Measurements from ENCODE around the gene RAPGEF1. TPM values are rescaled to one million over a fixed set of nuclear protein-coding genes. Genes with fewer than 3 reads are reported as not detected.

RAPGEF1 gene
- total RNA-seq, 1 experiment from 2014 or later, result 61.5 TPM

GRCh38 chr9:131745610-131746009, 5.7 kb upstream of the RAPGEF1 start:
- POLR2A ChIA-PET (ENCODE audit: low non-redundant PET), result no interaction called here
- Histone ChIP-seq H3K4me1 (ENCODE audit: insufficient read depth, low read length, poor library complexity, severe bottlenecking) (no peaks in the 10 kb centered on the region), H3K36me3 (ENCODE audit: insufficient read depth, low read length, poor library complexity, severe bottlenecking) (no peaks in the 10 kb centered on the region), H3K4me3 (ENCODE audit: low read depth, low read length, poor library complexity, severe bottlenecking) (no peak overlapping the region), H3K27ac (ENCODE audit: low read depth, low read length, poor library complexity, severe bottlenecking) (no peak overlapping the region), H3K27me3 (replicated peaks; ENCODE audit: insufficient read depth, low read depth, low read length, poor library complexity) (no peaks in the 10 kb centered on the region), H3K9me3 (ENCODE audit: low read depth, low read length, poor library complexity, severe bottlenecking) (no peaks in the 10 kb centered on the region)
- no peak for DNase-seq (ENCODE audit: low spot score)
- intact Hi-C loops (cut with micrococcal nuclease; ENCODE audit: unreplicated experiment), result loop anchor here (2.0 to 10.0 kb wide), 3 partner anchors 155 to 393 kb away; partner anchors contain the start of gene POMT1
- CTCF ChIA-PET, result no interaction called here
- BruUV-seq (replicated peaks), result no TSS peak
- no peak for TF ChIP-seq EZH2 (IDR thresholded peaks at IDR 0.05; ENCODE audit: borderline replicate concordance, low read depth, low read length, poor library complexity, severe bottlenecking)
- TF ChIP-seq, protein P1, sequence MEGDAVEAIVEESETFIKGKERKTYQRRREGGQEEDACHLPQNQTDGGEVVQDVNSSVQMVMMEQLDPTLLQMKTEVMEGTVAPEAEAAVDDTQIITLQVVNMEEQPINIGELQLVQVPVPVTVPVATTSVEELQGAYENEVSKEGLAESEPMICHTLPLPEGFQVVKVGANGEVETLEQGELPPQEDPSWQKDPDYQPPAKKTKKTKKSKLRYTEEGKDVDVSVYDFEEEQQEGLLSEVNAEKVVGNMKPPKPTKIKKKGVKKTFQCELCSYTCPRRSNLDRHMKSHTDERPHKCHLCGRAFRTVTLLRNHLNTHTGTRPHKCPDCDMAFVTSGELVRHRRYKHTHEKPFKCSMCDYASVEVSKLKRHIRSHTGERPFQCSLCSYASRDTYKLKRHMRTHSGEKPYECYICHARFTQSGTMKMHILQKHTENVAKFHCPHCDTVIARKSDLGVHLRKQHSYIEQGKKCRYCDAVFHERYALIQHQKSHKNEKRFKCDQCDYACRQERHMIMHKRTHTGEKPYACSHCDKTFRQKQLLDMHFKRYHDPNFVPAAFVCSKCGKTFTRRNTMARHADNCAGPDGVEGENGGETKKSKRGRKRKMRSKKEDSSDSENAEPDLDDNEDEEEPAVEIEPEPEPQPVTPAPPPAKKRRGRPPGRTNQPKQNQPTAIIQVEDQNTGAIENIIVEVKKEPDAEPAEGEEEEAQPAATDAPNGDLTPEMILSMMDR (conservative IDR thresholded peaks at IDR 0.05; ENCODE audit: low read depth, low read length), result no peak

DNA sequence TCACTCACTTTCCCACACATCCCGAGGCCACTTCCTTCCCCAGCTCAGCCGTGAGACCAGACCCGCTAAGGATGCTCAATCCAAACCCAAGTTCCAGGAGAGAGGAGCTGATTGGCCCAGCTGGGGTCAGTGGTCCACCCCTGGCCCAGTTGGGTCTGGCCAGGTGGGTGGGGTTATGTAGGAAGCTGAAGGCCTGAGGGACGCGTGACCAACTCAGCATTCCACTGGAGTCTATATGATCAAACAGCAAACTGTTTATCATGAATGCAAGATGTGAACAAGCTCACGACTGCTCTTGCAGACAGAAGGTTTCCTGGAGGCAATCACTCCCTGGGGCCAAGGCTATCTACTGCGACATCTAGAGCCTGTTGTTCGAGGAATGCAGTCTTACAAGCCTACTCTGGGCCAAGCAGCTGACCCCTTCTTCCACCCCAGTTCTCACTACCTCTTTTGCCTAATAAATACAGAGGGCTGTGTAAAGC, 4.9 kb upstream of the RAPGEF1 start:
- no peaks in the 10 kb centered on the region for H3K9me3 ChIP-seq (ENCODE audit: low read depth, low read length, poor library complexity, severe bottlenecking)
- POLR2A ChIA-PET (ENCODE audit: low non-redundant PET), result interaction anchor here (0.6 kb wide), 1 partner anchor 16 kb away, joined by 11 read pairs; no protein-coding TSS in a partner anchor

DNA sequence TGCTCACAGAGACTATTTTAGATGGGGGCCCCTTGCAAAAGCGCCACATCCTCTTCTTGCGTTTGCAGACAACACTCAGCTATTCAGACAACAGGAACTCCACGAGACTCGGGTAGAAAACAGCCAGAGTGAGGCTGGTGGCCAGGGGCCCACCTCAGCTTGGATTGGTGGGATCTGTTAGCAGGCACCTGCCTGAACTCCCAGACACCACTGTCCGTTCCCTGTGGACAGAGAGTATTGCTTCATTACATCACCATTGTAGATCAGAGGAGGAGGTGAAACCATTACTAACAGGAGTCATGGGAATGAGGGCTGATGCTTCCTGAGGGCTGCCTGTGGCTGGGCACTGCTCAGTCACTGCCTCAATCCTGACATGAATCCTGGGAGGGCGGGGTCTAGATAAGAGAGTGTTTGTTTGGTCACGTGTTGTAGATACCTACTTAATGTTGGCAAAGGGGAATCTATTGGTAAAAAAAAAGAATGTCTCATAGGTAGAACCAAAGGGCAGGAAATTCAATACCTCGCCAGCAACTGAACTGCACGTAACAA, 4.4 kb upstream of the RAPGEF1 start:
- ChIA-PET CTCF (no interaction called here), POLR2A (ENCODE audit: low non-redundant PET) (no interaction called here)
- no peaks in the 10 kb centered on the region for H3K36me3 ChIP-seq (ENCODE audit: insufficient read depth, low read length, poor library complexity, severe bottlenecking)
- no peaks in the 10 kb centered on the region for H3K4me1 ChIP-seq (ENCODE audit: insufficient read depth, low read length, poor library complexity, severe bottlenecking)
- no peak overlapping the region for H3K27ac ChIP-seq (ENCODE audit: low read depth, low read length, poor library complexity, severe bottlenecking)
- no peaks in the 10 kb centered on the region for H3K27me3 ChIP-seq (replicated peaks; ENCODE audit: insufficient read depth, low read depth, low read length, poor library complexity)
- no peaks in the 10 kb centered on the region for H3K9me3 ChIP-seq (ENCODE audit: low read depth, low read length, poor library complexity, severe bottlenecking)
- no TSS peak for BruUV-seq (replicated peaks)
- intact Hi-C loops (cut with micrococcal nuclease; ENCODE audit: unreplicated experiment), result loop anchor here (10.0 kb wide), 1 partner anchor 239 kb away; the partner anchor contains the start of gene POMT1
- TF ChIP-seq EZH2 (IDR thresholded peaks at IDR 0.05; ENCODE audit: borderline replicate concordance, low read depth, low read length, poor library complexity, severe bottlenecking), result no peak
- TF ChIP-seq, protein P1 (conservative IDR thresholded peaks at IDR 0.05; ENCODE audit: low read depth, low read length), result no peak
- H3K4me3 ChIP-seq (ENCODE audit: low read depth, low read length, poor library complexity, severe bottlenecking), result no peak overlapping the region
- no peak for DNase-seq (ENCODE audit: low spot score)

More for the DNA sequence above, 4.9 kb upstream of the RAPGEF1 start:
- CTCF ChIA-PET, result no interaction called here
- TF ChIP-seq, protein P1 (conservative IDR thresholded peaks at IDR 0.05; ENCODE audit: low read depth, low read length), result no peak
- TF ChIP-seq EZH2 (IDR thresholded peaks at IDR 0.05; ENCODE audit: borderline replicate concordance, low read depth, low read length, poor library complexity, severe bottlenecking), result no peak
- no peaks in the 10 kb centered on the region for H3K4me1 ChIP-seq (ENCODE audit: insufficient read depth, low read length, poor library complexity, severe bottlenecking)
- no peaks in the 10 kb centered on the region for H3K36me3 ChIP-seq (ENCODE audit: insufficient read depth, low read length, poor library complexity, severe bottlenecking)
- intact Hi-C loops (cut with micrococcal nuclease; ENCODE audit: unreplicated experiment), result loop anchor here (5.0 to 10.0 kb wide), 2 partner anchors 240 to 392 kb away; partner anchors contain the start of gene POMT1
- no peak overlapping the region for H3K27ac ChIP-seq (ENCODE audit: low read depth, low read length, poor library complexity, severe bottlenecking)
- H3K27me3 ChIP-seq (replicated peaks; ENCODE audit: insufficient read depth, low read depth, low read length, poor library complexity), result no peaks in the 10 kb centered on the region
- BruUV-seq (replicated peaks), result no TSS peak
- H3K4me3 ChIP-seq (ENCODE audit: low read depth, low read length, poor library complexity, severe bottlenecking), result no peak overlapping the region
- no peak for DNase-seq (ENCODE audit: low spot score)

All from A673 (cell line).